Ascending aorta (tissue), 2 donors: ENCODE measurements around the gene CUEDC2. TPM values are rescaled to one million over a fixed set of nuclear protein-coding genes. Genes with fewer than 3 reads are reported as not detected.
A peak's percentile ranks its signal among the peaks of the same experiment; 100 is the strongest.

Source experiments
- DNase-seq, 2 donors: peaks; one replicate each; pipeline ENCODE4 v3.0.0-alpha.2; 2019; ENCODE audit warnings: low spot score in 2 of 2
- H3K27ac ChIP-seq, 2 donors: fragments of 200-600 bp; sonication (generic); one replicate each; pipeline ENCODE4 v1.5.1; 2016 to 2017; ENCODE audit warnings: mild to moderate bottlenecking in 1 of 2
- H3K27me3 ChIP-seq: fragments of 200-600 bp; sonication (generic); one replicate; pipeline ENCODE4 v1.5.1; 2017
- H3K36me3 ChIP-seq, 2 donors: fragments of 200-600 bp; sonication (generic); one replicate each; pipeline ENCODE4 v1.5.1; 2016
- H3K4me1 ChIP-seq, 2 donors: fragments of 200-600 bp; sonication (generic); one replicate each; pipeline ENCODE4 v1.5.1; 2016 to 2017; ENCODE audit warnings: mild to moderate bottlenecking in 1 of 2
- H3K4me3 ChIP-seq, 2 donors: fragments of 200-600 bp; sonication (generic); one replicate each; pipeline ENCODE4 v1.5.1; 2016 to 2017; ENCODE audit warnings: mild to moderate bottlenecking in 1 of 2
- H3K9me3 ChIP-seq, 2 donors: fragments of 200-600 bp; sonication (generic); one replicate each; pipeline ENCODE4 v1.5.1; 2016
- CTCF ChIP-seq, 3 experiments: fragments of 200-600 bp in 2 of 3; fragments of 450-650 bp in 1 of 3; sonication (generic) in 2 of 3; IDR thresholded peaks; one replicate each; pipeline ENCODE4 v1.5.1; 2016 to 2019; ENCODE audit warnings: antibody characterized with exemption in 3 of 3, mild to moderate bottlenecking in 1 of 3, moderate library complexity in 1 of 3
- intact Hi-C: fragments of 100-400 bp; cut with DNase I; formaldehyde crosslinking; loops from one replicate; pipeline ENCODE4 v1.15.1; 2023
- total RNA-seq: library from RNA; depleted of rRNA; stranded (reverse); fragments of >200 nt; gene quantifications from one replicate; pipeline ENCODE4 v1.1.0, GENCODE V29; 2016

The CUEDC2 gene
- total RNA-seq, 1 donor from 2014 or later, result 45.1 TPM

- H3K9me3 ChIP-seq, result no peaks in the 10 kb centered on the region
- no peaks in the 10 kb centered on the region for H3K36me3 ChIP-seq
- no peak for TF ChIP-seq CTCF (IDR thresholded peaks at IDR 0.05)
- intact Hi-C loops, result no loop called here
- no peaks in the 10 kb centered on the region for H3K27me3 ChIP-seq
- H3K4me1 ChIP-seq, result peaks cover 0 to 7% of the 10 kb centered on the region in 2 donors
- no peak overlapping the region for H3K27ac ChIP-seq
- no peak overlapping the region for H3K4me3 ChIP-seq
- DNase-seq, result no peak
These were observed 33.1 kb upstream of the CUEDC2 start for GRCh38 chr10:102465466-102465865.

DNA sequence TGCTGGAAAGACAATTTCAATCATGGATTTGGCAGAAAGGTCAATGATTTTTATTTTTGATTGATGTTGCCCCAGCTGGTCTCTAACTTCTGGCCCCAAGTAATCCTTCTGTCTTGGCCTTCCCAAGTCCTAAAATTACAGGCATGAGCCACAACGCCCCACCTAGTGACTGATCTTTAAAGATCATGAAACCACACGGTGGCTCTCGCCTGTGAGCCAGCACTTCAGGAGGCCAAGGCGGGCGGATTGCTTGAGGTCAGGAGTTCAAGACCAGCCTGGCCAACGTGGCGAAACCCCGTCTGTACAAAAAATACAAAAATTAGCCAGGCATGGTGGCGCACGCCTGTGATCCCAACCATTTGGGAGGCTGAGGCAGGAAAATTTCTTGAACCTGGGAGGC is 31.6 kb upstream of the CUEDC2 start:
- TF ChIP-seq CTCF (IDR thresholded peaks at IDR 0.05), result no peak
- Histone ChIP-seq H3K27me3 (no peaks in the 10 kb centered on the region), H3K9me3 (no peaks in the 10 kb centered on the region), H3K4me1 (peaks cover 0 to 7% of the 10 kb centered on the region in 2 donors), H3K27ac (no peak overlapping the region), H3K36me3 (no peaks in the 10 kb centered on the region), H3K4me3 (no peak overlapping the region)
- intact Hi-C loops, result no loop called here
- DNase-seq, result no peak

- no peak for TF ChIP-seq CTCF (IDR thresholded peaks at IDR 0.05)
- Histone ChIP-seq H3K4me3 (no peak overlapping the region), H3K9me3 (no peaks in the 10 kb centered on the region), H3K27me3 (no peaks in the 10 kb centered on the region), H3K4me1 (peaks cover 0 to 7% of the 10 kb centered on the region in 2 donors), H3K27ac (no peak overlapping the region), H3K36me3 (no peaks in the 10 kb centered on the region)
- intact Hi-C loops, result no loop called here
- no peak for DNase-seq
These were observed 30.2 kb upstream of the CUEDC2 start for GRCh38 chr10:102462512-102463054.

DNA sequence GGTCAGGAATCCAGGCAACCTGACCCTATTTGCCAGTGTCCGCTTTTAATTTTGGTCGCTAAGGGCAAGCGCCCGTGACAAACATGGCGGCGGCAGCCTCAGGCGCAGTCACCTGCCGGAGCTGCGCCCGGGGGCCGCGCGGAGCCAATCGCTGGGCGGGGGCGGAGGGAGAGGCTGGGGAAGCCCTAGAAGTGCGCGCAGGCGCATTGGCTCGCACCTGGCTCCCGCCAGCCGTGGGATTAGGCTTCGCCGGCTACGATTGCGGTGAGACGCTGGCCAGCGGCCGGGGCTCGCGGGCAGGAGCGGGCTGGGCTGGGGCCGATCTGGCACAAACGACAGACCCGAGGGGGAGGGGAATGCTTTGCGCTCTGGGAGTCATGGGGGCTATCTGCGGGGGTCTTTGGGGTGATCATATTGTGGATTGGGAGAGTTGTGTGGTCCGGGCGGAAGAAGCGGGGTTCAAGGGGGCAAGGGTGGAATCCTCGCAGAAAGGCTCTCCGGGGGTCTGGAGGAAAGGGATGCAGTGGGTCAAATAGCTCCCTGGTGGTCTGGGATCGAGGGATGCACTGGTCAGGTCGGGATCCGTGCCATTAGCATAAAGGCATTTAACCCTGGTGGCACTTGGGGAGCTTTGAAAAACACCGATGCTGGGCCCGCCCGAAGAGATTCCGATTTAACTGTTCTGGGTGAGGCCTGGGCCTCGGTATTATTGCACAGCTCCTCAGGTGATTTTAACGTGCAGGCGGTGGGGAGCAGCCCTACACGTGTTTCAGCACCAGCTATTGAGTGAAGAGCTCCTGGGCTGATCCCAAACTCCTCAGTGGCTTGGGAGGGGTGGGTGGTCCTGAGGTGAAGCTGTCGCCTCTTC is 29.0 kb upstream of the CUEDC2 start:
- Histone ChIP-seq H3K4me1 (peaks cover 0 to 7% of the 10 kb centered on the region in 2 donors), H3K9me3 (no peaks in the 10 kb centered on the region), H3K27me3 (no peaks in the 10 kb centered on the region), H3K36me3 (no peaks in the 10 kb centered on the region), H3K4me3 (peak overlapping the region; percentile 62 to 71), H3K27ac (no peak overlapping the region)
- peak; percentile 68 to 93 for DNase-seq
- no peak for TF ChIP-seq CTCF (IDR thresholded peaks at IDR 0.05)
- intact Hi-C loops, result loop anchor here (1.0 kb wide), 2 partner anchors 11 to 41 kb away; partner anchors contain the start of gene ACTR1A

DNA sequence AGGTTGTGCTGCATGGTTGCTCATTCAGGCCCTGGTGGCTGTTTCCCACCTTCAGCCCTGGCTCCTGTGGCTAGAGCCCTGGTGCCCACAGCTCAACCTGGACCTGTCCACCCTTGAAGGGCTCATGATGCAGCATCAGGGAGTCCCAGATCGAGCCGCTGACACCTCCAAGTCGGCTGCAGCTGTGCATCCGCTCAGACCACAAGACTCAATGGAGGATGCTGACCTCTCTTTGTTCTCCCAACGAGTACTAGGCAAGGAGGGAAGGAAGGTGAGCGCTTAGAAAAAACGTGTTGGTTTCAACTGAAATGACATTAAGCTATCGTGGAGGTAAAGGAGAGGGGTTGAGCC is 28.4 kb upstream of the CUEDC2 start:
- Histone ChIP-seq H3K27me3 (no peaks in the 10 kb centered on the region), H3K36me3 (no peaks in the 10 kb centered on the region), H3K9me3 (no peaks in the 10 kb centered on the region), H3K4me1 (peaks cover 0 to 7% of the 10 kb centered on the region in 2 donors), H3K27ac (no peak overlapping the region), H3K4me3 (peak overlapping the region; percentile 62 to 71)
- intact Hi-C loops, result loop anchor here (1.0 kb wide), 2 partner anchors 11 to 41 kb away; partner anchors contain the start of gene ACTR1A
- DNase-seq, result no peak
- no peak for TF ChIP-seq CTCF (IDR thresholded peaks at IDR 0.05)
